ENCODE measurements around the gene OR10G7. TPM values are rescaled to one million over a fixed set of nuclear protein-coding genes. Genes with fewer than 3 reads are reported as not detected.

Gene OR10G7
- total RNA-seq, 1 experiment from 2014 or later = not detected

GRCh38 chr11:124050748-124051147 is 9.6 kb upstream of the OR10G7 start:
- in situ Hi-C loops (cut with HindIII; ENCODE audit: low pct_unique_long_range_greater_than_20kb, low sequenced_read_pairs) (no loop called here), intact Hi-C loops (cut with micrococcal nuclease; ENCODE audit: unreplicated experiment) (no loop called here)
- H3K4me1 ChIP-seq (ENCODE audit: control insufficient read depth, insufficient read depth, low read length) = no peaks in the 10 kb centered on the region
- DNase-seq (ENCODE audit: low read depth, low spot score) (no peak), ATAC-seq (no peak)
- CTCF ChIA-PET = no interaction called here
- TF ChIP-seq REST (IDR thresholded peaks at IDR 0.05; ENCODE audit: insufficient read depth in 1 of 2, low read depth in 2 of 2, low read length in 1 of 2) (no peak), CTCF (IDR thresholded peaks at IDR 0.05) (no peak), SIN3A (IDR thresholded peaks at IDR 0.05; ENCODE audit: borderline replicate concordance, insufficient read depth, low read depth, low read length) (no peak), POLR2AphosphoS5 (IDR thresholded peaks at IDR 0.05; ENCODE audit: low read depth, low read length) (no peak), TCF7L2 (IDR thresholded peaks at IDR 0.05; ENCODE audit: low read depth, low read length) (no peak)
- H3K27me3 ChIP-seq (ENCODE audit: control insufficient read depth, insufficient read depth, low read length) = no peaks in the 10 kb centered on the region
- POLR2A ChIA-PET = no interaction called here
- no peaks in the 10 kb centered on the region for H3K9me3 ChIP-seq (ENCODE audit: control insufficient read depth, insufficient read depth, low read depth, low read length)
- no peaks in the 10 kb centered on the region for H3K36me3 ChIP-seq (ENCODE audit: control insufficient read depth, insufficient read depth, low read length)
- no TSS peak for BruUV-seq (replicated peaks)
- no peak overlapping the region for H3K27ac ChIP-seq (ENCODE audit: low read length)
- no peak overlapping the region for H3K4me3 ChIP-seq (ENCODE audit: low read depth in 2 of 2, low read length in 2 of 2)

- intact Hi-C loops (cut with micrococcal nuclease; ENCODE audit: unreplicated experiment) = no loop called here
- Histone ChIP-seq H3K4me1 (ENCODE audit: control insufficient read depth, insufficient read depth, low read length) (no peaks in the 10 kb centered on the region), H3K4me3 (ENCODE audit: low read depth in 2 of 2, low read length in 2 of 2) (no peak overlapping the region), H3K9me3 (ENCODE audit: control insufficient read depth, insufficient read depth, low read depth, low read length) (no peaks in the 10 kb centered on the region), H3K27me3 (ENCODE audit: control insufficient read depth, insufficient read depth, low read length) (no peaks in the 10 kb centered on the region), H3K27ac (ENCODE audit: low read length) (no peak overlapping the region), H3K36me3 (ENCODE audit: control insufficient read depth, insufficient read depth, low read length) (no peaks in the 10 kb centered on the region)
- POLR2A ChIA-PET = no interaction called here
- ATAC-seq (no peak), DNase-seq (ENCODE audit: low read depth, low spot score) (no peak)
- no TSS peak for BruUV-seq (replicated peaks)
- no peak for TF ChIP-seq TCF7L2 (IDR thresholded peaks at IDR 0.05; ENCODE audit: low read depth, low read length)
- no peak for TF ChIP-seq CTCF (IDR thresholded peaks at IDR 0.05)
- no peak for TF ChIP-seq REST (IDR thresholded peaks at IDR 0.05; ENCODE audit: insufficient read depth in 1 of 2, low read depth in 2 of 2, low read length in 1 of 2)
- in situ Hi-C loops (cut with HindIII; ENCODE audit: low pct_unique_long_range_greater_than_20kb, low sequenced_read_pairs) = no loop called here
- CTCF ChIA-PET = no interaction called here
These were observed 2.3 kb upstream of the OR10G7 start for GRCh38 chr11:124043420-124043819.

Data from Panc1 (cell line).